ENCODE data around the gene ADNP2.

ADNP2 gene

DNA sequence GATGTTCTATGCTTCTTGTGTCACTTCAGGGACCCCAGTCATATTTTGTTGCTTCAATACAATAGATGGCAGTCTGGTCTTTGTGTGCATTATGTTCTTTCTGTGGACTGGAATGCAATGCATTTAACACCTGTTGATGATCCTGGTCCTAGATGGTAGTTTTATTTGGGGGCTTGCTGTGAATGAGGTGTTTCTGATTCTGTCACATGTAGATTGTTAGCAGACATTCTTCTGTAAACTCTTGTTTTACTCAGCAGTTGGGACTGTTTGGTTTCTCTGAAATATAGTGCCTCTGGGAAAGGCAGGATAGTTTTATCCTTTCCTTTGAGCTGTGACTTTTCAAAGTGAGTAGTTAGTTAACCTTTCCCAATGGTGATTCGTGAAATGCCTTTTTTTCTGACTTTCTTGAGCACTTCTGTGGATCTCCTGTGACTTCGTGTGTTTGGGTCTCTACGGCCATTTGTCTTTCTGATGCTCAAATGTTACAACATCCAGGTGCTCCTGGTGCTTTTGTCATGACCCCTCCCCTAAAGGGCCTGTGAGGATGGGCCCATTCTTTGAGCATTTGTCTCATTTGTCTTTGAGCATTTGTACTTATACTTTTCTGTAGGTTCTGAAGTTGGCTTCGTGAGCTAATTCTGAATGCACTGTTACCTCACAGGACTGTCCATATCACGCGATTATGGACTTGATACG, 20.8 kb downstream of the ADNP2 start:
- DNase-seq (ENCODE audit: low spot score): no peak
- TF ChIP-seq, protein P1, sequence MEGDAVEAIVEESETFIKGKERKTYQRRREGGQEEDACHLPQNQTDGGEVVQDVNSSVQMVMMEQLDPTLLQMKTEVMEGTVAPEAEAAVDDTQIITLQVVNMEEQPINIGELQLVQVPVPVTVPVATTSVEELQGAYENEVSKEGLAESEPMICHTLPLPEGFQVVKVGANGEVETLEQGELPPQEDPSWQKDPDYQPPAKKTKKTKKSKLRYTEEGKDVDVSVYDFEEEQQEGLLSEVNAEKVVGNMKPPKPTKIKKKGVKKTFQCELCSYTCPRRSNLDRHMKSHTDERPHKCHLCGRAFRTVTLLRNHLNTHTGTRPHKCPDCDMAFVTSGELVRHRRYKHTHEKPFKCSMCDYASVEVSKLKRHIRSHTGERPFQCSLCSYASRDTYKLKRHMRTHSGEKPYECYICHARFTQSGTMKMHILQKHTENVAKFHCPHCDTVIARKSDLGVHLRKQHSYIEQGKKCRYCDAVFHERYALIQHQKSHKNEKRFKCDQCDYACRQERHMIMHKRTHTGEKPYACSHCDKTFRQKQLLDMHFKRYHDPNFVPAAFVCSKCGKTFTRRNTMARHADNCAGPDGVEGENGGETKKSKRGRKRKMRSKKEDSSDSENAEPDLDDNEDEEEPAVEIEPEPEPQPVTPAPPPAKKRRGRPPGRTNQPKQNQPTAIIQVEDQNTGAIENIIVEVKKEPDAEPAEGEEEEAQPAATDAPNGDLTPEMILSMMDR (IDR thresholded peaks at IDR 0.05; ENCODE audit: extremely low read depth, insufficient read depth, missing control alignments): no peak
- in situ Hi-C loops (cut with MboI; ENCODE audit: low pct_unique_long_range_greater_than_20kb, low sequenced_read_pairs, unreplicated experiment): no loop called here

DNA sequence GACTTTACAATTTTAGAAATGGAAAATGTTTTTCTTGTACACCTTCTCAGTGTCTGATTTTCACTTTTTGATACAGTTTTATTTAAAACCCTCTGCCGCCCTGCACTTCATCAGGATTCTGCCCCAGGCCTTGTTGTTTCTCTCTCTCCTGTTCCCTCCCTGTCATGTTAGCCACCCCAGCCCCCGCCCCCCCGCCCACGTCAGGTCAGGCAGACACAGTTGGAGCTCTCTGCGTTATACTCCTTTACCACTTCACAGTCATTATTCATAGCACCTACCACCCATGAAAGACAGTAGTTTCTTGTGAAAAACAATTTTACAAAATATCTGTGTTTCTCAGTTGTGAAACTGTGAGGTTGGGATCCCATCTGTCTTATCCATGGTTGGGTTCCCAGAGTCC, 21.5 kb downstream of the ADNP2 start:
- DNase-seq (ENCODE audit: low spot score): no peak
- TF ChIP-seq, protein P1 (IDR thresholded peaks at IDR 0.05; ENCODE audit: extremely low read depth, insufficient read depth, missing control alignments): no peak
- in situ Hi-C loops (cut with MboI; ENCODE audit: low pct_unique_long_range_greater_than_20kb, low sequenced_read_pairs, unreplicated experiment): no loop called here

DNA sequence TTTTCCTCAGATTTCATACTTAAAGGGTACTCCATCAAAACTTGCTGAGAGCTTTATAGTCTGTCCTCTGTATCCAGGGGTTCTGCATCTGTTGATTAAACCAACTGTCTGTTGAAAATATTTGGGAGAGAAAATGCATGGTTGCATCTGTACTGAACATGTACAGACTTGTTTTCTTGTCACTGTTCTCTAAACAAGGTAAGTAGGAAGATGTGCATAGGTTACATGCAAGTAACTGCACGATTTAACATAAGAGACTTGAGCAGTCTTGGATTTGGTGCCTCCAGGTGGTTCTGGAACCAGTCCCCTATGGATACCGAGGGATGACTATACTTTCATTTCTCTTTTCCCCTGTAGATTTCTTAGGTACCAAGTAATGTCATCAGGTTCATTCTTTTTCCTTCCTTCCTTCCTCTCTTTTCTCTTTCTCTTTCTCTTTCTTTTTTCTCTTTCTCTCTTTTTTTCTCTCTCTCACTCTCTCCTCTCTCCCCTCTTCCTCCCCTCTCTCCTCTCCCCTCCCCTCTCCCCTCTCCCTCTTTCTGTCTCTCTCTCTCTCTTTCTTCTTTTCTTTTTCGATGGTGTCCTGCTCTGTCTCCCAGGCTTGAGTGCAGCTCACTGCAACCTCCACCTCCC, 23.2 kb downstream of the ADNP2 start:
- in situ Hi-C loops (cut with MboI; ENCODE audit: low pct_unique_long_range_greater_than_20kb, low sequenced_read_pairs, unreplicated experiment): no loop called here
- TF ChIP-seq, protein P1 (IDR thresholded peaks at IDR 0.05; ENCODE audit: extremely low read depth, insufficient read depth, missing control alignments): no peak
- no peak for DNase-seq (ENCODE audit: low spot score)

DNA sequence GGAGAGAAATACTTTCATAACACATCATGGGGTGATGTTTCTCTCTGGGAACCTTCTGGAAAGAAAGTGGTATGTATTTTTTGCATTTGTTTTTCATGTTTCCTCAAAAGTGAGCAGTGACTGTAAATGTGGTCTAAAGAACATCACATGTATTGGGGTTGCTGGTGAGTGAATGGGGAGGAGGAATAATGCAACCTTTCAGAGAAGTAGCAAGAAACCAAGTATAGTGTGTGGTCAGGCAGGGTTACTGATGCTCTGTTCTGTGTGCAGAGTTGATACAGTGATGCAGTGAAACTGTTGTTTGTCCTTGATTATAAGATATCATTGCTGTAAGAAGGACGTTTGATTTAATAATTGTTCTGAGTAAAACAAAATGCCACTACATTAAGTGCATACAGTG, 24.1 kb downstream of the ADNP2 start:
- in situ Hi-C loops (cut with MboI; ENCODE audit: low pct_unique_long_range_greater_than_20kb, low sequenced_read_pairs, unreplicated experiment): no loop called here
- TF ChIP-seq, protein P1 (IDR thresholded peaks at IDR 0.05; ENCODE audit: extremely low read depth, insufficient read depth, missing control alignments): no peak
- DNase-seq (ENCODE audit: low spot score): no peak

DNA sequence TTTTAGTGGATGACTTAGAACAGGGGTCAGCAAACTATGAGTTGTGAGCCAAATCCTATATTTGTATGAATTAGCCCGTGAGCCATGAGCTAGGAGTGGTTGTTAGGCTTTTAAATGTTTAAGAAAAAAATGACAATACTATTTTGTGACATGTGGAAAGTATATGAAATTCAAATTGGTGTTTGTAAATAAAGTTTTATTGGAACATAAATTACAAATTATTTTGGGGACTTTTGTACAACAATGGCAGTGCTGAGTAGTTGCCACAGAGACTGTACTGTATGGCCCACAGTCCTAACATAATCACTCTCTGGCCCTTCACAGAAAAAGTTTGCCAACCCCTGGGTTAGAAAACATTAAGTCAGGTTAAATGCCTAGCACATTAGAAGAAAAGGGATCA, 26.1 kb downstream of the ADNP2 start:
- in situ Hi-C loops (cut with MboI; ENCODE audit: low pct_unique_long_range_greater_than_20kb, low sequenced_read_pairs, unreplicated experiment): no loop called here
- no peak for DNase-seq (ENCODE audit: low spot score)
- TF ChIP-seq, protein P1 (IDR thresholded peaks at IDR 0.05; ENCODE audit: extremely low read depth, insufficient read depth, missing control alignments): no peak

DNA sequence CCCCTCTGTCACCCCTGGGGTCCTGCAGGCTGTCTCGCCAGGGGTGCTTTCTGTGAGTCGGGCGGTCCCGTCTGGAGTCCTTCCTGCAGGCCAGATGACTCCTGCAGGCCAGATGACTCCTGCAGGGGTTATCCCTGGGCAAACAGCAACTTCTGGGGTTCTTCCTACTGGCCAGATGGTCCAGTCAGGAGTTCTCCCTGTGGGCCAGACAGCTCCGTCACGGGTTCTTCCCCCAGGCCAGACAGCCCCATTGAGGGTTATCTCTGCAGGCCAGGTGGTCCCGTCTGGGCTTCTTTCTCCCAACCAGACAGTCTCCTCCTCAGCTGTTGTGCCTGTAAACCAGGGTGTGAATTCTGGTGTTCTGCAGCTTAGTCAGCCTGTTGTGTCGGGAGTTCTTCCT, 27.6 kb downstream of the ADNP2 start:
- TF ChIP-seq, protein P1 (IDR thresholded peaks at IDR 0.05; ENCODE audit: extremely low read depth, insufficient read depth, missing control alignments): no peak
- DNase-seq (ENCODE audit: low spot score): no peak
- in situ Hi-C loops (cut with MboI; ENCODE audit: low pct_unique_long_range_greater_than_20kb, low sequenced_read_pairs, unreplicated experiment): no loop called here
